HCT116 (cell line): Measurements from ENCODE around the gene TLX3. TPM values are rescaled to one million over a fixed set of nuclear protein-coding genes. Genes with fewer than 3 reads are reported as not detected.

Experiments
- ATAC-seq: fragments of 200-7000 bp; cut with Tn5 transposase; 2 replicates; pipeline ENCODE4 v1.9.1; 2020; ENCODE audit warnings: mild to moderate bottlenecking, moderate library complexity
- BruUV-seq: library from RNA; stranded (reverse); fragments of 400-500 nt; replicated peaks from 2 replicates; lab custom pipeline; 2021; lab: Mats Ljungman, UMichigan
- CTCF ChIA-PET: fragments of 300-600 bp; sonication (Branson Sonifier 250); formaldehyde crosslinking; loops from one replicate; lab custom pipeline; 2021; ENCODE audit warnings: antibody characterized with exemption; lab: Charles Lee
- POLR2A ChIA-PET: fragments of 300-600, 350-600 bp; sonication (Branson Sonifier 250); formaldehyde crosslinking; loops from one replicate; lab custom pipeline; 2021; ENCODE audit warnings: antibody characterized with exemption; lab: Charles Lee
- RAD21 ChIA-PET, 2 experiments: fragments of 300-600 bp; sonication (Branson Sonifier 250); formaldehyde crosslinking; loops; one replicate each; lab custom pipeline; 2023; ENCODE audit warnings: low total read pairs in 2 of 2; ENCODE audit not compliant: uncharacterized antibody in 2 of 2, unreplicated experiment in 2 of 2, low non-redundant PET in 1 of 2; lab: Charles Lee
- DNase-seq: peaks from one replicate; pipeline ENCODE4 v3.0.0-alpha.2; 2010; ENCODE audit warnings: low read depth, low spot score
- H2AFZ ChIP-seq: fragments of 200-600 bp; shearing (Covaris generic), sonication (generic); 2 replicates; pipeline ENCODE4 v1.6.1; 2017; ENCODE audit warnings: low read depth, mixed run types, mixed read lengths, antibody characterized with exemption, low read length; ENCODE audit not compliant: poor library complexity, severe bottlenecking
- H3K27ac ChIP-seq: 2 replicates; pipeline ENCODE4 v1.5.1; 2012; ENCODE audit warnings: low read depth, low read length
- H3K27me3 ChIP-seq: fragments of 200-600 bp; sonication (generic); 2 replicates; pipeline ENCODE4 v1.6.1; 2016; ENCODE audit warnings: mixed run types, low read length, mixed read lengths; ENCODE audit not compliant: insufficient read depth
- H3K36me3 ChIP-seq, 2 experiments: fragments of 200-500 bp in 1 of 2; fragments of 200-600 bp in 1 of 2; sonication (Bioruptor generic) in 1 of 2; sonication (generic) in 1 of 2; 2 replicates each; pipeline versions ENCODE4 v1.5.1 to v1.6.1; 2014 to 2016; ENCODE audit warnings: low read length in 2 of 2, inconsistent platforms in 1 of 2, mixed read lengths in 1 of 2, mixed run types in 1 of 2; ENCODE audit not compliant: insufficient read depth in 2 of 2, control insufficient read depth in 1 of 2
- H3K4me1 ChIP-seq, 2 experiments: fragments of 200-600 bp in 1 of 2; sonication (generic) in 1 of 2; 2 replicates each; pipeline versions ENCODE4 v1.5.1 to v1.6.1; 2012 to 2017; ENCODE audit warnings: low read length in 2 of 2, inconsistent platforms in 1 of 2, mild to moderate bottlenecking in 1 of 2, mixed read lengths in 1 of 2, mixed run types in 1 of 2, moderate library complexity in 1 of 2; ENCODE audit not compliant: insufficient read depth in 2 of 2, control insufficient read depth in 1 of 2
- H3K4me2 ChIP-seq: fragments of 200-600 bp; sonication (generic); 2 replicates; pipeline ENCODE4 v1.6.1; 2017; ENCODE audit warnings: mixed run types, low read length, mixed read lengths
- H3K4me3 ChIP-seq, 2 experiments: fragments of 200-600 bp in 1 of 2; sonication (generic) in 1 of 2; replicated peaks in 1 of 2; 2 replicates each; pipeline ENCODE4 v1.5.1; 2011 to 2016; ENCODE audit warnings: low read length in 2 of 2, control low read depth in 1 of 2, low read depth in 1 of 2, mild to moderate bottlenecking in 1 of 2, mixed read lengths in 1 of 2, mixed run types in 1 of 2
- H3K79me2 ChIP-seq: fragments of 200-600 bp; sonication (generic); 2 replicates; pipeline ENCODE4 v1.6.1; 2017; ENCODE audit warnings: mild to moderate bottlenecking, mixed run types, low read length, moderate library complexity, mixed read lengths; ENCODE audit not compliant: insufficient read depth
- H3K9ac ChIP-seq: fragments of 200-600 bp; sonication (generic); 2 replicates; pipeline ENCODE4 v1.6.1; 2016; ENCODE audit warnings: low read length, mixed read lengths
- H3K9me2 ChIP-seq: fragments of 200-600 bp; sonication (generic), shearing (Covaris generic); 2 replicates; pipeline ENCODE4 v1.6.1; 2017; ENCODE audit warnings: mixed run types, mild to moderate bottlenecking, moderate library complexity; ENCODE audit not compliant: insufficient read depth
- H3K9me3 ChIP-seq, 2 experiments: fragments of 200-500 bp in 1 of 2; fragments of 200-600 bp in 1 of 2; sonication (Bioruptor generic) in 1 of 2; sonication (generic) in 1 of 2; 2 replicates each; pipeline ENCODE4 v1.6.1; 2014 to 2017; ENCODE audit warnings: low read length in 2 of 2, mixed read lengths in 2 of 2, inconsistent platforms in 1 of 2, low read depth in 1 of 2, mild to moderate bottlenecking in 1 of 2, mixed run types in 1 of 2, moderate library complexity in 1 of 2; ENCODE audit not compliant: control insufficient read depth in 1 of 2, insufficient read depth in 1 of 2
- H4K20me1 ChIP-seq: fragments of 200-600 bp; sonication (generic), shearing (Covaris generic); 2 replicates; pipeline ENCODE4 v1.6.1; 2017; ENCODE audit warnings: mixed run types, mild to moderate bottlenecking, moderate library complexity; ENCODE audit not compliant: insufficient read depth
- ATF3 ChIP-seq: IDR thresholded peaks from 2 replicates; pipeline ENCODE4 v1.6.1; 2012
- EGR1 ChIP-seq: IDR thresholded peaks from 2 replicates; pipeline ENCODE4 v1.6.1; 2012; ENCODE audit warnings: low read depth
- ELF1 ChIP-seq: IDR thresholded peaks from 2 replicates; pipeline ENCODE4 v1.6.1; 2012; ENCODE audit warnings: low read depth, borderline replicate concordance
- EZH2phosphoT487 ChIP-seq: fragments of 200-600 bp; IDR thresholded peaks from 2 replicates; pipeline ENCODE4 v1.6.1; 2018; ENCODE audit warnings: antibody characterized with exemption, borderline replicate concordance
- FOSL1 ChIP-seq: IDR thresholded peaks from 2 replicates; pipeline ENCODE4 v1.6.1; 2012; ENCODE audit warnings: low read depth
- MAX ChIP-seq: IDR thresholded peaks from 2 replicates; pipeline ENCODE4 v1.6.1; 2012
- POLR2AphosphoS5 ChIP-seq: IDR thresholded peaks from 2 replicates; pipeline ENCODE4 v1.6.1; 2011; ENCODE audit warnings: mild to moderate bottlenecking, low read depth, low read length, moderate library complexity
- SIN3A ChIP-seq: IDR thresholded peaks from 2 replicates; pipeline ENCODE4 v1.6.1; 2012; ENCODE audit warnings: low read depth
- SP1 ChIP-seq: IDR thresholded peaks from 2 replicates; pipeline ENCODE4 v1.6.1; 2012; ENCODE audit warnings: low read depth
- SRF ChIP-seq: IDR thresholded peaks from 2 replicates; pipeline ENCODE4 v1.6.1; 2012; ENCODE audit warnings: low read depth
- TCF7L2 ChIP-seq: IDR thresholded peaks from 2 replicates; pipeline ENCODE4 v1.7.0; 2011; ENCODE audit warnings: borderline replicate concordance, inconsistent platforms; ENCODE audit not compliant: insufficient read depth, insufficient read length; ENCODE audit errors: extremely low read depth
- YY1 ChIP-seq: IDR thresholded peaks from 2 replicates; pipeline ENCODE4 v1.6.1; 2011; ENCODE audit warnings: low read length, low read depth, moderate library complexity, mild to moderate bottlenecking; ENCODE audit not compliant: insufficient replicate concordance; ENCODE audit errors: extremely low read depth
- ZNF274 ChIP-seq: fragments of 200-500 bp; sonication (Bioruptor generic); IDR thresholded peaks from 2 replicates; pipeline ENCODE4 v1.6.1; 2014; ENCODE audit warnings: mild to moderate bottlenecking, low read depth, low read length, inconsistent platforms
- intact Hi-C: fragments of 100-400 bp; cut with micrococcal nuclease; formaldehyde crosslinking; loops from 2 replicates; pipeline ENCODE4 v1.10.0; 2022
- total RNA-seq: library from RNA; stranded (reverse); gene quantifications from one replicate; pipeline ENCODE4 v1.2.1, GENCODE V29; 2021; ENCODE audit not compliant: unreplicated experiment

TLX3 gene
- total RNA-seq, 1 experiment from 2014 or later, result 4.6 TPM

- H3K9ac ChIP-seq, result no peak overlapping the region
- no peaks in the 10 kb centered on the region for H3K9me3 ChIP-seq
- no peaks in the 10 kb centered on the region for H3K27me3 ChIP-seq
- no peaks in the 10 kb centered on the region for H4K20me1 ChIP-seq
- peaks cover 0 to 17% of the 10 kb centered on the region in 2 experiments; a peak in 2 of 4 replicates for H3K4me1 ChIP-seq
- H3K36me3 ChIP-seq, result no peaks in the 10 kb centered on the region
- no peaks in the 10 kb centered on the region for H3K79me2 ChIP-seq
- ChIA-PET POLR2A (no interaction called here), RAD21 (no interaction called here), CTCF (interaction anchor here (0.7 to 4.7 kb wide), 5 partner anchors 19 to 531 kb away, joined by 4 to 50 read pairs (median 21); no protein-coding TSS in a partner anchor)
- no peak overlapping the region for H3K4me3 ChIP-seq
- no peak overlapping the region for H3K27ac ChIP-seq
- no peak overlapping the region for H3K4me2 ChIP-seq
- no peak overlapping the region for H2AFZ ChIP-seq
- BruUV-seq, result no TSS peak
- no peak for DNase-seq
- intact Hi-C loops, result loop anchor here (5.0 kb wide), 1 partner anchor 353 kb away; no protein-coding TSS in a partner anchor
- ATAC-seq, result no peak
- no peaks in the 10 kb centered on the region for H3K9me2 ChIP-seq
- TF ChIP-seq YY1, result no peak
- TF ChIP-seq FOSL1, result no peak
- TF ChIP-seq ZNF274, result no peak
- TF ChIP-seq SP1, result no peak
- TF ChIP-seq EGR1, result no peak
- TF ChIP-seq SRF, result no peak
- no peak for TF ChIP-seq TCF7L2
- TF ChIP-seq SIN3A, result no peak
- no peak for TF ChIP-seq POLR2AphosphoS5
- no peak for TF ChIP-seq ATF3
- TF ChIP-seq ELF1, result no peak
- TF ChIP-seq MAX, result no peak
- no peak for TF ChIP-seq EZH2phosphoT487
- TF ChIP-seq, all 23 proteins: peak for 0
Observed at GRCh38 chr5:171340491-171340890, 31.4 kb downstream of the TLX3 start.
